Measurements from ENCODE around the gene NIT2. TPM values are rescaled to one million over a fixed set of nuclear protein-coding genes. Genes with fewer than 3 reads are reported as not detected.
"Not testable (repeated sequence)": the region's sequence is repeated elsewhere in the genome, so short reads cannot be mapped to it uniquely, and the experiment has no call there.

NIT2 gene
- total RNA-seq, 1 experiment from 2014 or later = 42.6 TPM

- Mint-ChIP-seq H3K4me1 (ENCODE audit: insufficient read depth, unreplicated experiment) (peaks cover 5% of the 10 kb centered on the region), H3K36me3 (ENCODE audit: insufficient read depth, unreplicated experiment) (peaks cover 57% of the 10 kb centered on the region), H3K9me3 (ENCODE audit: unreplicated experiment) (no peaks in the 10 kb centered on the region), H3K27me3 (ENCODE audit: insufficient read depth, unreplicated experiment) (no peaks in the 10 kb centered on the region), H3K27ac (ENCODE audit: low read depth, unreplicated experiment) (no peak overlapping the region), H3K4me3 (ENCODE audit: unreplicated experiment) (no peak overlapping the region)
- no peak for TF ChIP-seq CTCF (IDR thresholded peaks at IDR 0.05; ENCODE audit: unreplicated experiment)
- ChIA-PET CTCF (interaction anchor here (0.6 to 2.4 kb wide), 4 partner anchors 23 to 515 kb away, joined by 3 to 9 read pairs (median 4); no protein-coding TSS in a partner anchor), POLR2A (interaction anchor here (0.6 to 1.0 kb wide), 3 partner anchors 10 to 40 kb away, joined by 3 read pairs; no protein-coding TSS in a partner anchor)
- BruUV-seq (replicated peaks) = no TSS peak
- no peak for DNase-seq (ENCODE audit: unreplicated experiment)
- intact Hi-C loops (cut with micrococcal nuclease) = no loop called here
Measured at GRCh38 chr3:100339786-100340185, 5.2 kb downstream of the NIT2 start.

- POLR2A ChIA-PET = interaction anchor here (0.9 to 1.0 kb wide), 2 partner anchors 18 to 40 kb away, joined by 3 read pairs; no protein-coding TSS in a partner anchor
- no peak overlapping the region for H3K27ac Mint-ChIP-seq (ENCODE audit: low read depth, unreplicated experiment)
- H3K9me3 Mint-ChIP-seq (ENCODE audit: unreplicated experiment) = no peaks in the 10 kb centered on the region
- intact Hi-C loops (cut with micrococcal nuclease) = no loop called here
- BruUV-seq (replicated peaks) = no TSS peak
- no peak for TF ChIP-seq CTCF (IDR thresholded peaks at IDR 0.05; ENCODE audit: unreplicated experiment)
- CTCF ChIA-PET = no interaction called here
- no peak for DNase-seq (ENCODE audit: unreplicated experiment)
- peaks cover 1% of the 10 kb centered on the region for H3K4me1 Mint-ChIP-seq (ENCODE audit: insufficient read depth, unreplicated experiment)
- peaks cover 65% of the 10 kb centered on the region for H3K36me3 Mint-ChIP-seq (ENCODE audit: insufficient read depth, unreplicated experiment)
- no peaks in the 10 kb centered on the region for H3K27me3 Mint-ChIP-seq (ENCODE audit: insufficient read depth, unreplicated experiment)
- no peak overlapping the region for H3K4me3 Mint-ChIP-seq (ENCODE audit: unreplicated experiment)
Measured at GRCh38 chr3:100340527-100340926, 6.0 kb downstream of the NIT2 start.

- intact Hi-C loops (cut with micrococcal nuclease) = no loop called here
- ChIA-PET CTCF (interaction anchor here (0.6 to 1.9 kb wide), 7 partner anchors 11 to 1315 kb away, joined by 3 to 5 read pairs (median 4); no protein-coding TSS in a partner anchor), POLR2A (interaction anchor here (1.7 kb wide), 1 partner anchor 14 kb away, joined by 7 read pairs; the partner anchor contains the start of gene NIT2)
- no peak for TF ChIP-seq CTCF (IDR thresholded peaks at IDR 0.05; ENCODE audit: unreplicated experiment)
- Mint-ChIP-seq H3K4me3 (ENCODE audit: unreplicated experiment) (no peak overlapping the region), H3K27me3 (ENCODE audit: insufficient read depth, unreplicated experiment) (no peaks in the 10 kb centered on the region), H3K4me1 (ENCODE audit: insufficient read depth, unreplicated experiment) (no peaks in the 10 kb centered on the region), H3K27ac (ENCODE audit: low read depth, unreplicated experiment) (no peak overlapping the region), H3K9me3 (ENCODE audit: unreplicated experiment) (no peaks in the 10 kb centered on the region), H3K36me3 (ENCODE audit: insufficient read depth, unreplicated experiment) (peaks cover 88% of the 10 kb centered on the region)
- no TSS peak for BruUV-seq (replicated peaks)
- DNase-seq (ENCODE audit: unreplicated experiment) = no peak
Measured at GRCh38 chr3:100348727-100349126, 14.2 kb downstream of the NIT2 start.

- BruUV-seq (replicated peaks); H3K9me3 Mint-ChIP-seq (ENCODE audit: unreplicated experiment); intact Hi-C loops (cut with micrococcal nuclease); POLR2A ChIA-PET; H3K27me3 Mint-ChIP-seq (ENCODE audit: insufficient read depth, unreplicated experiment); H3K4me3 Mint-ChIP-seq (ENCODE audit: unreplicated experiment); DNase-seq (ENCODE audit: unreplicated experiment); H3K27ac Mint-ChIP-seq (ENCODE audit: low read depth, unreplicated experiment); H3K4me1 Mint-ChIP-seq (ENCODE audit: insufficient read depth, unreplicated experiment): not testable (repeated sequence)
- H3K36me3 Mint-ChIP-seq (ENCODE audit: insufficient read depth, unreplicated experiment) = peaks cover 66% of the 10 kb centered on the region
- CTCF ChIA-PET = interaction anchor here (0.8 kb wide), 1 partner anchor 65 kb away, joined by 3 read pairs; no protein-coding TSS in a partner anchor
Measured at GRCh38 chr3:100351770-100352169, 17.2 kb downstream of the NIT2 start.

Measured in MCF 10A (cell line).